Heart right ventricle (tissue), 16 donors: ENCODE measurements around the gene CNOT8. TPM values are rescaled to one million over a fixed set of nuclear protein-coding genes. Genes with fewer than 3 reads are reported as not detected.
"Not testable (repeated sequence)": the region's sequence is repeated elsewhere in the genome, so short reads cannot be mapped to it uniquely, and the experiment has no call there.

ENCODE experiments used
- ATAC-seq, 8 donors: fragments of 200-7000 bp; cut with Tn5 transposase; one replicate each; pipeline ENCODE4 v1.9.1; 2020; ENCODE audit warnings: mild to moderate bottlenecking in 8 of 8, moderate library complexity in 8 of 8, moderate number of reproducible peaks in 1 of 8
- DNase-seq, 2 donors: peaks; one replicate each; pipeline ENCODE4 v3.0.0-alpha.2; 2020
- H3K27ac ChIP-seq, 10 donors: fragments of 200-600 bp; sonication (generic) in 2 of 10; one replicate each; pipeline versions ENCODE4 v1.5.0 to v1.8.0; 2020 to 2022; ENCODE audit warnings: mild to moderate bottlenecking in 3 of 10
- H3K27me3 ChIP-seq, 7 donors: fragments of 200-600 bp; one replicate each; pipeline ENCODE4 v1.8.0; 2021 to 2022; ENCODE audit warnings: mild to moderate bottlenecking in 2 of 7
- H3K36me3 ChIP-seq, 9 donors: fragments of 200-600 bp; sonication (generic) in 1 of 9; one replicate each; pipeline versions ENCODE4 v1.5.0 to v1.8.0; 2020 to 2022; ENCODE audit warnings: mild to moderate bottlenecking in 2 of 9
- H3K4me1 ChIP-seq, 9 donors: fragments of 200-600 bp; sonication (generic) in 1 of 9; one replicate each; pipeline versions ENCODE4 v1.5.0 to v1.8.0; 2020 to 2022; ENCODE audit warnings: mild to moderate bottlenecking in 4 of 9
- H3K4me3 ChIP-seq, 10 donors: fragments of 200-600 bp; sonication (generic) in 2 of 10; one replicate each; pipeline versions ENCODE4 v1.5.0 to v1.8.0; 2020 to 2022; ENCODE audit warnings: mild to moderate bottlenecking in 7 of 10, moderate library complexity in 2 of 10
- H3K9me3 ChIP-seq, 11 donors: fragments of 200-600 bp in 10 of 11; sonication (generic) in 2 of 11; one replicate each; pipeline versions ENCODE4 v1.5.0 to v1.8.0; 2013 to 2022; ENCODE audit warnings: mild to moderate bottlenecking in 2 of 11, control low read depth in 1 of 11, moderate library complexity in 1 of 11
- WGBS, 2 donors: extraction: QIAGEN DNeasy Blood & Tissue Kit; methylation state at CpG; one replicate each; pipeline ENCODE4 v1.1.7; 2013; ENCODE audit warnings: inconsistent platforms in 1 of 2; 5-methylcytosine and 5-hydroxymethylcytosine counted together
- intact Hi-C, 10 donors: fragments of 100-400 bp; cut with DNase I; formaldehyde crosslinking; loops; one replicate each; pipeline versions ENCODE4 v1.11.1 to v1.14.2; 2022
- polyA plus RNA-seq, 2 donors: library from polyadenylated mRNA; stranded (reverse); fragments of 200-250 nt; gene quantifications; one replicate each; pipeline ENCODE4 v1.2.3, GENCODE V29; 2013
- total RNA-seq, 10 donors: library from RNA; stranded (reverse); fragmentation: NEBNext Ultra II Directional in 3 of 10; extraction: Animal tissue kit (Norgen Biotek cat#: 25700) in 3 of 10; gene quantifications; one replicate each; pipeline versions ENCODE4 v1.2.1 to v1.2.4, GENCODE V29; 2021 to 2023
- TF ChIP-seq, protein P1 (sequence below), 9 donors: fragments of 200-600 bp; sonication (generic) in 2 of 9; IDR thresholded peaks; one replicate each; pipeline versions ENCODE4 v1.5.0 to v1.8.0; 2021 to 2022; ENCODE audit warnings: antibody characterized with exemption in 9 of 9, mild to moderate bottlenecking in 5 of 9, moderate library complexity in 1 of 9
- donor health status: Arrhythmogenic right ventricular cardiomyopathy.
- donor health status: ischemic (EF 13 %, LVEDD 7.1; RV severe dilation, severe dysfunction).
- donor health status: healthy with polysubstance abuse.
- donor health status: DM: no; HTN: yes; CAD: no.
- donor health status: DM: no; HTN: no; CAD: no.
- donor health status: ischemic (EF 25% LVEDD 6.9; RV normal size, moderate dysfunction).
- donor health status: ischemic (EF 25% LVEDD 5.7; RV mildly dilated, moderate dysfunction).
- donor health status: healthy.
- donor health status: DM: yes; HTN: yes; CAD: no.
- donor health status: Ischemic cardiomyopathy.
- donor health status: ischemic (EF 35%, LVEDD 5.7; RV mildly dilated, moderate dysfunction).
- donor health status: nonischemic (EF 11% LVEDD 7.7; RV severe dilation, severe dysfunction).
- donor health status: DM: yes; HTN: yes; CAD: no.
- donor health status: PGD.
- donor health status: ischemic (EF 29% LVEDD 5.4; RV normal size, mild dysfunction).
- donor health status: nonischemic (EF 23%, LVEDD 6.1; RV moderate dilation, normal function).

CNOT8 gene
- total and polyA plus RNA-seq, 12 donors = 20.9 to 29.8 (median 22.1) TPM

DNA sequence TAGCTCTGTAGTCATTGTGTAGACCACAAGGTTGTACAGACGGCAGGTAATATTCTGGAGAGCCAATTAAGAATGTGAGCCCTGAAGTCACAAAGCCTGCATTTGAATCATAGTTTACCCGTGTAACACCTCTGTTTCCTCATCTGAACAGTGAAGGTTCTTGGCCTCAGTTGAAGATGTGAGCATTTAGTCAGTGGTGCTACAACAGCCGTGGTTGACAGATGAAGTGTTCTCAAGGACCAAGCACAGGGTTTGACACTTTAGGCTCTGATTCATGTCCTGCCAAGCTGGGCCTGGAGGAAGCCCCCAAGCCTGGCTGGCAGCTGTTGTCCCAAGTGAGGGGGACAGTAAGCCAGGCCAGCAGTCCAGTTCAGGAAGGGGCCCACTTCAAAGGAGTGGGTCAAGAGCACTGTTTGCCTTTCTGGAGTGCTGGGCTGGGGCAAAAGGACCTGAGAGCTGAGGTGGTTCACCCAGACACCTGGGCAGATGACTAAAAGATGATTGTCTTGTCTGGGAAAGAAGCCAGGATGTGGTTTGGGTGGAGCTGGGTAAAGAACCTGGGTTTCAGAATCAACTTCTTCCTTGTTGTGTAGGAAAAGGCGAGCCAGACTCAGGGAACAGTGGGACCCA, 28.7 kb upstream of the CNOT8 start:
- Histone ChIP-seq H3K27ac (peak overlapping the region in 1 of 10 donors; percentile 42), H3K4me3 (no peak overlapping the region), H3K27me3 (no peaks in the 10 kb centered on the region), H3K36me3 (peaks cover 0 to 98% (median 27%) of the 10 kb centered on the region in 9 donors), H3K9me3 (no peaks in the 10 kb centered on the region), H3K4me1 (peaks cover 2 to 14% (median 4%) of the 10 kb centered on the region in 9 donors)
- WGBS, 2 donors = 83 to 84% methylated on average over 4 of the region's 4 CpGs
- DNase-seq = no peak
- ATAC-seq = peak in 1 of 8 donors; percentile 23
- TF ChIP-seq, protein P1, sequence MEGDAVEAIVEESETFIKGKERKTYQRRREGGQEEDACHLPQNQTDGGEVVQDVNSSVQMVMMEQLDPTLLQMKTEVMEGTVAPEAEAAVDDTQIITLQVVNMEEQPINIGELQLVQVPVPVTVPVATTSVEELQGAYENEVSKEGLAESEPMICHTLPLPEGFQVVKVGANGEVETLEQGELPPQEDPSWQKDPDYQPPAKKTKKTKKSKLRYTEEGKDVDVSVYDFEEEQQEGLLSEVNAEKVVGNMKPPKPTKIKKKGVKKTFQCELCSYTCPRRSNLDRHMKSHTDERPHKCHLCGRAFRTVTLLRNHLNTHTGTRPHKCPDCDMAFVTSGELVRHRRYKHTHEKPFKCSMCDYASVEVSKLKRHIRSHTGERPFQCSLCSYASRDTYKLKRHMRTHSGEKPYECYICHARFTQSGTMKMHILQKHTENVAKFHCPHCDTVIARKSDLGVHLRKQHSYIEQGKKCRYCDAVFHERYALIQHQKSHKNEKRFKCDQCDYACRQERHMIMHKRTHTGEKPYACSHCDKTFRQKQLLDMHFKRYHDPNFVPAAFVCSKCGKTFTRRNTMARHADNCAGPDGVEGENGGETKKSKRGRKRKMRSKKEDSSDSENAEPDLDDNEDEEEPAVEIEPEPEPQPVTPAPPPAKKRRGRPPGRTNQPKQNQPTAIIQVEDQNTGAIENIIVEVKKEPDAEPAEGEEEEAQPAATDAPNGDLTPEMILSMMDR (IDR thresholded peaks at IDR 0.05) = no peak
- intact Hi-C loops = no loop called here

DNA sequence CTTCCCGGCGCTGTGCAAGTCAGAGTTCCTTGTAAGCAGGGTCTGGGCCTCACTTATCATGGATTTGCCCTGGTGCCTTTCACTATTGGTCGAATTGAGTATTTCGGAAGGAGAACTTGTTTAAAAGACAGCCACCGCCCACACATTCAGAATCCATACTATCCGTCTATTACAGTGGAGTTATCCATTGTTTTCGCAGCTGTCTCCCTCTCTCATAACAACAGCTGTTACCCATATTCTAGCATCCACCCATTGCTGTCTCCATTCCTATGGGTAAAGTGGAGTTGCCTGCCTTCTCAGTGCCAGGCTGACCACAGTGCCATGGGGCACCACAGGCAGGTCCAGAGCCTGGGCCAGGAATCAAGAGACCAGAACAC, 28.2 kb upstream of the CNOT8 start:
- no peak for ATAC-seq
- Histone ChIP-seq H3K36me3 (peaks cover 0 to 93% (median 27%) of the 10 kb centered on the region in 9 donors), H3K4me3 (no peak overlapping the region), H3K27me3 (no peaks in the 10 kb centered on the region), H3K9me3 (no peaks in the 10 kb centered on the region), H3K4me1 (peaks cover 6 to 19% (median 9%) of the 10 kb centered on the region in 9 donors), H3K27ac (no peak overlapping the region)
- intact Hi-C loops = no loop called here
- TF ChIP-seq, protein P1 (IDR thresholded peaks at IDR 0.05) = no peak
- WGBS, 2 donors = 84 to 87% methylated on average over 7 of the region's 7 CpGs
- no peak for DNase-seq

DNA sequence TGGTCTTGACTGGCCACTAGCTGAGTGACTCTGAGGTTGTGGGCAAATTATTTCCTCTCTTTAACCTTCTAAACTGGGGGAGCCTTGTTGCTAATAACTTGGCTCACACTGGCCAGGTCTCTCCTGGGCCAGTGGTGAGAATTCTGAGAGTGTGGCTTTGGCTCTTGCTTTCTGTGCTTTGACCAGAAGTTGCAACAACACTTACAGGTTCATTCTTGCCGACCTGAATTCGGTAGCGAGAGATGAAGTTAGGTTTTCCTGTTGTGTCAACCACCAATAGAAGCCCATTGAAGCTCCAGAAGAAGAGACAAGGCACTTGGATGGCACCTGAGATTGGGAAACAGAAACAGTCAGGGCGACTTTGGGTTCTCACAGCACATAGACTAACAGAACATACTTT, 27.8 kb upstream of the CNOT8 start:
- TF ChIP-seq, protein P1 (IDR thresholded peaks at IDR 0.05) = no peak
- intact Hi-C loops = no loop called here
- Histone ChIP-seq H3K27me3 (no peaks in the 10 kb centered on the region), H3K9me3 (no peaks in the 10 kb centered on the region), H3K27ac (no peak overlapping the region), H3K4me1 (peaks cover 6 to 23% (median 13%) of the 10 kb centered on the region in 9 donors), H3K4me3 (no peak overlapping the region), H3K36me3 (peaks cover 0 to 89% (median 27%) of the 10 kb centered on the region in 9 donors)
- WGBS, 2 donors = 91 to 93% methylated on average over 4 of the region's 4 CpGs
- ATAC-seq (no peak), DNase-seq (no peak)

DNA sequence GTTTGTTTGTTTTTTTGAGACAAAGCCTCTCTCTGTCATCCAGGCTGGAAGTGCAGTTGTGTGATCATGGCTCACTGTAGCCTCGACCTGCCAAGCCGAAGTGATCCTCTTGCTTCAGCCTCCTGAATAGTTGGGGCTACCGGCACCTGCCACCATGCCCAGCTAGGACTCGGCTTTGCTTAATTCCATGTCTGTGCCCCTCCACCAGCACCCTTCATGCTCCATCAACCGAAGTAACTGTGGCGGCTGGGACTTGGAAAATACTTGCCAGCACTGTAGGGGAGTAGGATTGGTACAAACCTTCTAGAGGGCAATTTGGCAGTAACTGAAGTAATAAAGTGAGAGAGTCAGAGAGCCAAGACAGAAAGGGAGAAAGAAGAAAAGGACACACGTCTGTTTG, 27.0 kb upstream of the CNOT8 start:
- H3K4me3 ChIP-seq = no peak overlapping the region
- peaks cover 9 to 28% (median 19%) of the 10 kb centered on the region in 9 donors for H3K4me1 ChIP-seq
- no peaks in the 10 kb centered on the region for H3K9me3 ChIP-seq
- H3K27ac ChIP-seq = no peak overlapping the region
- no peaks in the 10 kb centered on the region for H3K27me3 ChIP-seq
- ATAC-seq (no peak), DNase-seq (no peak)
- WGBS, 2 donors = 90 to 94% methylated on average over 7 of the region's 7 CpGs
- H3K36me3 ChIP-seq = peaks cover 0 to 84% (median 27%) of the 10 kb centered on the region in 9 donors
- intact Hi-C loops = no loop called here
- TF ChIP-seq, protein P1 (IDR thresholded peaks at IDR 0.05) = no peak

DNA sequence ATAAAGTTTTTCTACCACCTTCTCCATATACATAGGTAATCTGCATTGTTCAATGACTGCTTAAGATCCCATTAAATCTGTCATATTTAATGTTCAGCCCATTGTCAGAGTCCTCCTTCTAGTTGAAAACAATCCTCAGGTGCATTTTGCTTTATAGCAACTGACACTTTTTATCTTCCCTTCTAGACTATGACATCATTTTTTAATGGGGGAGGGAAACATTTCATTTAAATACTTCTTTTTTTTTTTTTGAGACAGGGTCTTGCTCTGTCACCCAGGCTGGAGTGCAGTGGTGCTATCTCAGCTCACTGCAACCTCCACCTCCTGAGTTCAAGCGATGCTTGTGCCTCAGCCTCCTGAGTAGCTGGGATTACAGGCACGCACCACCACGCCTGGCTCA, 25.6 kb upstream of the CNOT8 start:
- WGBS, 2 donors = 98 to 99% methylated on average over 3 of the region's 3 CpGs
- ATAC-seq, DNase-seq, H3K4me3 ChIP-seq, H3K27me3 ChIP-seq, H3K9me3 ChIP-seq, intact Hi-C loops, H3K27ac ChIP-seq: not testable (repeated sequence)
- Histone ChIP-seq H3K4me1 (peaks cover 9 to 28% (median 19%) of the 10 kb centered on the region in 9 donors), H3K36me3 (peaks cover 0 to 87% (median 24%) of the 10 kb centered on the region in 9 donors)
